Epithelial cell of proximal tubule (primary cell): ENCODE results near the gene POFUT2. TPM values are rescaled to one million over a fixed set of nuclear protein-coding genes. Genes with fewer than 3 reads are reported as not detected.

Source experiments
- DNase-seq: peaks from one replicate; pipeline ENCODE4 v3.0.0-alpha.2; 2011; ENCODE audit warnings: low read depth
- H3K4me3 ChIP-seq: 2 replicates; pipeline ENCODE4 v1.5.1; 2011; ENCODE audit warnings: low read depth, mild to moderate bottlenecking, low read length
- total RNA-seq: library from RNA; depleted of rRNA; stranded (reverse); fragments of >200 nt; gene quantifications from 2 replicates; pipeline ENCODE4 v1.2.3, GENCODE V29; 2015
- TF ChIP-seq, protein P1 (sequence below): conservative IDR thresholded peaks from 2 replicates; pipeline ENCODE4 v1.5.1; 2012; ENCODE audit warnings: low read depth, mild to moderate bottlenecking, low read length

Gene POFUT2
- total RNA-seq, 1 donor from 2014 or later: 10.4 TPM

DNA sequence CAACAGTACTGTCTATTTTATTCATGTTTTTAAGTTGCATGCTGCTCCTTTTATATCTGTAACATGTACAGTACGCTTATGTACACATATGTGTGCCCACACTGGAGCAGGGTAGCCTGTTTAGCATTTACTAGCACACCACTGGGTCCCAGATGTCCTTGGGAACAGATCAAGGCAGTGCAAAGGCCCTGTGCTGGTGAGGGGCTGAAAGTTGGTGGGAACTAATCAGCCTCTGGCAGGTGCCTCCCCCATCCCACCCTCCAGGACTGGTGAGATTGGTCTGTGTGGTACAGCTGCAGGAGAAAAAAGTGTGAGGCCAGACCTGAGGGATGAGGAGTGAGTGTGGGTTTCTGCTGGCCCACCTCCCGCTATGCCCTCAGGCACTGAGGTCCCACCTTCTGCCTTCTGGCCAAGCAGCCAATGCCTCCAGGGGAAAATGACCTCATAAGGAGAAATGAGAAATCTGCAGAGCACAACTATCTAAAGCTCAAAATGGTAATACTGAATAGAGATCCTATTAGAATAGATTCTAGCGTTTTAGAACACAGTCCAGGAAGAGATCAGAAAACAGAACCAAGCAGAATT is 58.9 kb downstream of the POFUT2 start:
- TF ChIP-seq, protein P1, sequence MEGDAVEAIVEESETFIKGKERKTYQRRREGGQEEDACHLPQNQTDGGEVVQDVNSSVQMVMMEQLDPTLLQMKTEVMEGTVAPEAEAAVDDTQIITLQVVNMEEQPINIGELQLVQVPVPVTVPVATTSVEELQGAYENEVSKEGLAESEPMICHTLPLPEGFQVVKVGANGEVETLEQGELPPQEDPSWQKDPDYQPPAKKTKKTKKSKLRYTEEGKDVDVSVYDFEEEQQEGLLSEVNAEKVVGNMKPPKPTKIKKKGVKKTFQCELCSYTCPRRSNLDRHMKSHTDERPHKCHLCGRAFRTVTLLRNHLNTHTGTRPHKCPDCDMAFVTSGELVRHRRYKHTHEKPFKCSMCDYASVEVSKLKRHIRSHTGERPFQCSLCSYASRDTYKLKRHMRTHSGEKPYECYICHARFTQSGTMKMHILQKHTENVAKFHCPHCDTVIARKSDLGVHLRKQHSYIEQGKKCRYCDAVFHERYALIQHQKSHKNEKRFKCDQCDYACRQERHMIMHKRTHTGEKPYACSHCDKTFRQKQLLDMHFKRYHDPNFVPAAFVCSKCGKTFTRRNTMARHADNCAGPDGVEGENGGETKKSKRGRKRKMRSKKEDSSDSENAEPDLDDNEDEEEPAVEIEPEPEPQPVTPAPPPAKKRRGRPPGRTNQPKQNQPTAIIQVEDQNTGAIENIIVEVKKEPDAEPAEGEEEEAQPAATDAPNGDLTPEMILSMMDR: no peak
- no peak overlapping the region for H3K4me3 ChIP-seq
- DNase-seq: no peak

GRCh38 chr21:45228171-45228641 is 59.5 kb downstream of the POFUT2 start:
- peak; percentile 70 for DNase-seq
- TF ChIP-seq, protein P1: no peak
- H3K4me3 ChIP-seq: no peak overlapping the region

- TF ChIP-seq, protein P1: no peak
- H3K4me3 ChIP-seq: no peak overlapping the region
- DNase-seq: no peak
These were observed 60.0 kb downstream of the POFUT2 start for GRCh38 chr21:45227735-45228134.

DNA sequence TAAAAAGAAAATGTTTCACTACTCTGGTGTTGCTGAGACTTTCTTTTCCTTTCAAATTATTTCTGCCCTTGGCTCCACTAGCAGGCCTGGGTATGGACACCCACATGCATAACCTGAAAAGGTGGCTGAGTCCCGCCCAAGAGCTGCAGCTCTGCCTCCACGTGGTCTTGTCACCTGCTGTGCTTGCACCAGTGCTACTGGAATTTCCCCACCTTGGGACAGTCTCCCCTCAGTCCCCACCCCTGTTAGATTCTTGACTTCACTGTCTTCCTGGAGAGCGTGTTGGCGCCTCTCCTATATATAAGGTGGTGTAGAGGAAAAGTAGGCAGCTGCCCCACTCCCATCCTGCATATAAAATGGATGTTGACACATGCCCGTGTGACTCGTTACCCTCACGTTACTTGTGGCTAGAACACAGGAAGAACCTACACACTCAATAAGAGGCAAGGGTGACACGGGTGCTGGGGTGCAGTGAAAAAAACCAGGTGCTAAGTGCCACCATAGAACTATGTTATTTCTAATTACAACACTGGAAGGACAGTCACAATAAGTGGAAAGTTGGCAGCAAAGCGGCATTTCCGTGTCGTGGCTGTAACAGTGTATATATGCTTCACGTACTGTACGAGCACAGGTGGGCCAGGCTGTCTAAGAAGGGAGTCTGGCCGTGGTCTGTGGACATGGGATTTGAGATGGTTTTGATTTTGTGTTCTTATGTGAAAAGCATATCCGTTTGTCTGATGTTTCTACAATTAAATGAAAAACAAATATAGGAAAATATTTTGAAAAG is 61.0 kb downstream of the POFUT2 start:
- TF ChIP-seq, protein P1: no peak
- H3K4me3 ChIP-seq: no peak overlapping the region
- DNase-seq: no peak

DNA sequence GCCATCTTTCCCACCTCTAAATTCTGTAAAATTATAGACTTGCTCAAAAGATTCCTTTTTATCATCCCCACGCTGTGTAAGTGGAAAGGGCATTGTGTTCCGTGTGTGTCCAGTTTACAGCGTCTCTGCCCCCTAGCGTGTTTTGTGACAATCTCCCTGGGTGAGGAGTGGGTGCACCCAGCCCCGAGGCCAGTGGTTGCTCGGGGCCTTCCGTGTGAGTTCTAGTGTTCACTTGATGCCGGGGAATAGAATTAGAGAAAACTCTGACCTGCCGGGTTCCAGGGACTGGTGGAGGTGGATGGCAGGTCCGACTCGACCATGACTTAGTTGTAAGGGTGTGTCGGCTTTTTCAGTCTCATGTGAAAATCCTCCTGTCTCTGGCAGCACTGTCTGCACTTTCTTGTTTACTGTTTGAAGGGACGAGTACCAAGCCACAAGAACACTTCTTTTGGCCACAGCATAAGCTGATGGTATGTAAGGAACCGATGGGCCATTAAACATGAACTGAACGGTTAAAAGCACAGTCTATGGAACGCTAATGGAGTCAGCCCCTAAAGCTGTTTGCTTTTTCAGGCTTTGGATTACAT is 61.9 kb downstream of the POFUT2 start:
- TF ChIP-seq, protein P1: no peak
- DNase-seq: no peak
- H3K4me3 ChIP-seq: no peak overlapping the region

GRCh38 chr21:45225041-45225740 is 62.5 kb downstream of the POFUT2 start:
- no peak for DNase-seq
- TF ChIP-seq, protein P1: no peak
- H3K4me3 ChIP-seq: no peak overlapping the region
